Lower leg skin (tissue), 3 donors: ENCODE measurements around the gene MYO3B.

Experiments
- CTCF ChIP-seq, 3 donors: fragments of 450-650 bp; IDR thresholded peaks; one replicate each; pipeline ENCODE4 v1.5.1; 2016; ENCODE audit warnings: antibody characterized with exemption in 3 of 3, mild to moderate bottlenecking in 3 of 3, moderate library complexity in 2 of 3
- POLR2A ChIP-seq, 2 donors: fragments of 450-650 bp; IDR thresholded peaks; one replicate each; pipeline ENCODE4 v1.6.1; 2016 to 2017; ENCODE audit warnings: antibody characterized with exemption in 2 of 2, mild to moderate bottlenecking in 1 of 2, moderate library complexity in 1 of 2

GRCh38 chr2:170215021-170215420 is 37.1 kb downstream of the MYO3B start:
- TF ChIP-seq CTCF (IDR thresholded peaks at IDR 0.05): no peak
- TF ChIP-seq POLR2A (IDR thresholded peaks at IDR 0.05): no peak
